H9 (cell line): ENCODE results near the gene DUSP28. TPM values are rescaled to one million over a fixed set of nuclear protein-coding genes. Genes with fewer than 3 reads are reported as not detected.

Experiments
- DNase-seq: peaks from one replicate; pipeline ENCODE4 v3.0.0-alpha.2; 2017
- H2AFZ ChIP-seq: one replicate; pipeline ENCODE4 v1.6.1; 2013; ENCODE audit warnings: mild to moderate bottlenecking, low read length, control low read depth, moderate library complexity
- H2AK5ac ChIP-seq: 2 replicates; pipeline ENCODE4 v1.6.1; 2013; ENCODE audit warnings: low read length, control low read depth, mixed read lengths; ENCODE audit not compliant: insufficient read length
- H2BK120ac ChIP-seq: one replicate; pipeline ENCODE4 v1.6.1; 2013; ENCODE audit warnings: low read depth, mild to moderate bottlenecking, low read length, control low read depth, inconsistent platforms; ENCODE audit not compliant: poor library complexity, severe bottlenecking
- H2BK12ac ChIP-seq: 2 replicates; pipeline ENCODE4 v1.6.1; 2013; ENCODE audit warnings: low read length, control low read depth, mixed read lengths, low read depth; ENCODE audit not compliant: insufficient read length
- H2BK15ac ChIP-seq: 2 replicates; pipeline ENCODE4 v1.6.1; 2013; ENCODE audit warnings: low read depth, low read length, control low read depth
- H2BK20ac ChIP-seq: one replicate; pipeline ENCODE4 v1.6.1; 2013; ENCODE audit warnings: low read depth, mild to moderate bottlenecking, low read length, control low read depth, inconsistent platforms; ENCODE audit not compliant: poor library complexity, severe bottlenecking
- H2BK5ac ChIP-seq: 2 replicates; pipeline ENCODE4 v1.6.1; 2013; ENCODE audit warnings: low read length, control low read depth, mixed read lengths; ENCODE audit not compliant: insufficient read length
- H3K14ac ChIP-seq: 2 replicates; pipeline ENCODE4 v1.6.1; 2013; ENCODE audit warnings: low read length, control low read depth; ENCODE audit not compliant: insufficient read depth
- H3K18ac ChIP-seq: 2 replicates; pipeline ENCODE4 v1.6.1; 2013; ENCODE audit warnings: low read depth, mild to moderate bottlenecking, mixed read lengths, low read length, control low read depth; ENCODE audit not compliant: insufficient read length
- H3K23ac ChIP-seq: 2 replicates; pipeline ENCODE4 v1.6.1; 2013; ENCODE audit warnings: low read length, control low read depth, mixed read lengths, low read depth; ENCODE audit not compliant: insufficient read length
- H3K23me2 ChIP-seq: 2 replicates; pipeline ENCODE4 v1.6.1; 2013; ENCODE audit warnings: low read depth, mild to moderate bottlenecking, mixed read lengths, low read length, control low read depth; ENCODE audit not compliant: insufficient read length, poor library complexity, severe bottlenecking
- H3K27ac ChIP-seq: 2 replicates; pipeline ENCODE4 v1.5.1; 2013; ENCODE audit warnings: low read length, control low read depth, mixed read lengths, low read depth; ENCODE audit not compliant: insufficient read length
- H3K27me3 ChIP-seq: 2 replicates; pipeline ENCODE4 v1.6.1; 2013; ENCODE audit warnings: low read length, control low read depth, inconsistent platforms; ENCODE audit not compliant: insufficient read depth
- H3K4ac ChIP-seq: 2 replicates; pipeline ENCODE4 v1.6.1; 2013; ENCODE audit warnings: low read depth, mild to moderate bottlenecking, control low read depth, inconsistent platforms, low read length, moderate library complexity
- H3K4me1 ChIP-seq: 2 replicates; pipeline ENCODE4 v1.6.1; 2013; ENCODE audit warnings: low read length, control low read depth, inconsistent platforms; ENCODE audit not compliant: insufficient read depth
- H3K4me2 ChIP-seq: 2 replicates; pipeline ENCODE4 v1.6.1; 2013; ENCODE audit warnings: low read length, control low read depth, mixed read lengths; ENCODE audit not compliant: insufficient read length, insufficient read depth
- H3K56ac ChIP-seq: 2 replicates; pipeline ENCODE4 v1.6.1; 2013; ENCODE audit warnings: low read depth, mild to moderate bottlenecking, mixed read lengths, low read length, control low read depth; ENCODE audit not compliant: insufficient read length
- H3K79me1 ChIP-seq: 2 replicates; pipeline ENCODE4 v1.6.1; 2013; ENCODE audit warnings: low read depth, mild to moderate bottlenecking, moderate library complexity, low read length, control low read depth, inconsistent platforms; ENCODE audit not compliant: insufficient read depth, poor library complexity, severe bottlenecking
- H3K79me2 ChIP-seq: 2 replicates; pipeline ENCODE4 v1.6.1; 2013; ENCODE audit warnings: low read length, control low read depth, inconsistent platforms; ENCODE audit not compliant: insufficient read depth
- H3K9ac ChIP-seq: 2 replicates; pipeline ENCODE4 v1.6.1; 2013; ENCODE audit warnings: low read length, control low read depth, mixed read lengths; ENCODE audit not compliant: insufficient read length; ENCODE audit errors: extremely low read depth
- H3K9me3 ChIP-seq: one replicate; pipeline ENCODE4 v1.6.1; 2013; ENCODE audit warnings: low read depth, low read length, inconsistent platforms; ENCODE audit not compliant: control insufficient read depth
- H3T11ph ChIP-seq: one replicate; pipeline ENCODE4 v1.6.1; 2013; ENCODE audit warnings: mild to moderate bottlenecking, low read length, control low read depth, inconsistent platforms
- H4K20me1 ChIP-seq: one replicate; pipeline ENCODE4 v1.6.1; 2013; ENCODE audit not compliant: control insufficient read depth, insufficient read length, insufficient read depth
- H4K5ac ChIP-seq: 2 replicates; pipeline ENCODE4 v1.6.1; 2013; ENCODE audit warnings: low read depth, mild to moderate bottlenecking, mixed read lengths, low read length, control low read depth; ENCODE audit not compliant: insufficient read length
- H4K8ac ChIP-seq: replicated peaks from 2 replicates; pipeline ENCODE4 v1.6.1; 2013; ENCODE audit warnings: low read length, control low read depth, mixed read lengths, low read depth; ENCODE audit not compliant: insufficient read length
- H4K91ac ChIP-seq: 2 replicates; pipeline ENCODE4 v1.6.1; 2013; ENCODE audit warnings: low read depth, mild to moderate bottlenecking, moderate library complexity, mixed read lengths, low read length, control low read depth; ENCODE audit not compliant: insufficient read length
- H3K27ac Mint-ChIP-seq, 3 experiments: 2 replicates in 2 of 3; 3 replicates in 1 of 3; pipeline ENCODE4 v1.8.0; 2020 to 2021; ENCODE audit warnings: mixed read lengths in 3 of 3, mild to moderate bottlenecking in 1 of 3, moderate library complexity in 1 of 3
- H3K27me3 Mint-ChIP-seq: 2 replicates; pipeline ENCODE4 v1.8.0; 2021; ENCODE audit warnings: low read depth, mild to moderate bottlenecking, moderate library complexity, mixed read lengths
- H3K36me3 Mint-ChIP-seq, 3 experiments: 2 replicates in 2 of 3; 3 replicates in 1 of 3; pipeline ENCODE4 v1.8.0; 2020 to 2021; ENCODE audit warnings: low read depth in 3 of 3, mixed read lengths in 3 of 3; ENCODE audit not compliant: insufficient read depth in 1 of 3
- H3K4me1 Mint-ChIP-seq, 2 experiments: 2 replicates each; pipeline ENCODE4 v1.8.0; 2020; ENCODE audit warnings: mixed read lengths in 2 of 2
- H3K4me3 Mint-ChIP-seq, 2 experiments: 2 replicates in 1 of 2; 3 replicates in 1 of 2; pipeline ENCODE4 v1.8.0; 2020 to 2021; ENCODE audit warnings: mild to moderate bottlenecking in 2 of 2, mixed read lengths in 2 of 2, moderate library complexity in 1 of 2
- H3K9me3 Mint-ChIP-seq, 2 experiments: 2 replicates in 1 of 2; 3 replicates in 1 of 2; pipeline ENCODE4 v1.8.0; 2020; ENCODE audit warnings: mild to moderate bottlenecking in 2 of 2, mixed read lengths in 2 of 2, moderate library complexity in 1 of 2
- WGBS: extraction: QIAGEN DNeasy Blood & Tissue Kit; methylation state at CpG from one replicate; pipeline ENCODE4 v1.1.7; 2013; ENCODE audit warnings: missing lambda C conversion rate, low lambda C conversion rate, mixed read lengths; ENCODE audit not compliant: insufficient read length; ENCODE audit errors: extremely low coverage; 5-methylcytosine and 5-hydroxymethylcytosine counted together
- total RNA-seq: library from RNA; stranded (reverse); gene quantifications from 2 replicates; pipeline ENCODE4 v1.2.1, GENCODE V29; 2021
- TF ChIP-seq, protein P1 (sequence below): fragments of 200-600 bp; sonication (generic); conservative IDR thresholded peaks from 3 replicates; pipeline ENCODE4 v1.8.0; 2021; ENCODE audit warnings: antibody characterized with exemption, mild to moderate bottlenecking

The DUSP28 gene
- total RNA-seq, 1 experiment from 2014 or later = 1.6 TPM

DNA sequence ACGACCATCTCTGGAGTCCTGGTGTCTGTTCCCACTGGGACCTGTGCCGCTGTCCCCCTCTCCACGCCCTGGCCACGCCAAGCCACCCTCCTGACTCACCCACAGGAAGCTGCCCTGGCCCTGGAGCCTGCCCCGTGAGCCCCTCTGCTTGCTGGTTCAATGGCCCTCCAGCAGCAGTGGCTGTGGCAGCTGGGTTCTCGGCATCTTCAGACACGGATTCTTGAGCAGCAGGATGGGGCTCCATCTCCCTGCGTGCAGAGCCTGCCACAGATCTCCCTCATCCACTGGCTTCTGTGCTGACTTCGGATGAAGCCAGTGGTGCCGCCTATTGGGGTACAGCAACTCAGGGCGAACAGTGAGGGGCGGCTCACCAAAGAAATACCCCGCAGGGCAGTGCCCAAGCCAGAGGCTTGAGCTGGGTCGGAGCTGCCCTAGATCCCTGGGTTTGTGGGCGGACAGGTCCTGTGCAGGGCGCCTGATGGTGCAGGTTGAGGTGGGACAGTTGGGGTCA, 40.3 kb downstream of the DUSP28 start:
- Histone ChIP-seq H2BK120ac (no peak overlapping the region), H3K4me1 (no peaks in the 10 kb centered on the region), H3K27me3 (no peaks in the 10 kb centered on the region), H3K56ac (no peak overlapping the region), H2BK5ac (no peak overlapping the region), H3K9me3 (no peaks in the 10 kb centered on the region), H3K79me2 (no peaks in the 10 kb centered on the region), H3K23ac (no peak overlapping the region), H3K9ac (no peak overlapping the region), H4K5ac (no peak overlapping the region), H4K20me1 (no peaks in the 10 kb centered on the region), H2BK20ac (no peak overlapping the region), H2BK15ac (no peak overlapping the region), H2AFZ (no peak overlapping the region), H3K4ac (no peak overlapping the region), H3K14ac (no peak overlapping the region), H3K23me2 (no peaks in the 10 kb centered on the region), H3K4me2 (no peak overlapping the region), H2BK12ac (no peak overlapping the region), H3K79me1 (no peaks in the 10 kb centered on the region), H4K91ac (no peak overlapping the region), H3T11ph (no peak overlapping the region), H4K8ac (no peak overlapping the region), H3K18ac (no peak overlapping the region), H2AK5ac (no peak overlapping the region), H3K27ac (no peak overlapping the region)
- Mint-ChIP-seq H3K4me1 (no peaks in the 10 kb centered on the region; a peak in 1 of 4 replicates), H3K27me3 (no peaks in the 10 kb centered on the region; the same call in 1 of the 2 replicates), H3K9me3 (no peaks in the 10 kb centered on the region), H3K36me3 (peaks cover 0 to 13% (median 0%) of the 10 kb centered on the region in 3 experiments; a peak in 2 of 7 replicates), H3K27ac (no peak overlapping the region), H3K4me3 (no peak overlapping the region)
- DNase-seq = no peak
- no CpG with 5 or more reads among the region's 16 CpGs for WGBS
- TF ChIP-seq, protein P1, sequence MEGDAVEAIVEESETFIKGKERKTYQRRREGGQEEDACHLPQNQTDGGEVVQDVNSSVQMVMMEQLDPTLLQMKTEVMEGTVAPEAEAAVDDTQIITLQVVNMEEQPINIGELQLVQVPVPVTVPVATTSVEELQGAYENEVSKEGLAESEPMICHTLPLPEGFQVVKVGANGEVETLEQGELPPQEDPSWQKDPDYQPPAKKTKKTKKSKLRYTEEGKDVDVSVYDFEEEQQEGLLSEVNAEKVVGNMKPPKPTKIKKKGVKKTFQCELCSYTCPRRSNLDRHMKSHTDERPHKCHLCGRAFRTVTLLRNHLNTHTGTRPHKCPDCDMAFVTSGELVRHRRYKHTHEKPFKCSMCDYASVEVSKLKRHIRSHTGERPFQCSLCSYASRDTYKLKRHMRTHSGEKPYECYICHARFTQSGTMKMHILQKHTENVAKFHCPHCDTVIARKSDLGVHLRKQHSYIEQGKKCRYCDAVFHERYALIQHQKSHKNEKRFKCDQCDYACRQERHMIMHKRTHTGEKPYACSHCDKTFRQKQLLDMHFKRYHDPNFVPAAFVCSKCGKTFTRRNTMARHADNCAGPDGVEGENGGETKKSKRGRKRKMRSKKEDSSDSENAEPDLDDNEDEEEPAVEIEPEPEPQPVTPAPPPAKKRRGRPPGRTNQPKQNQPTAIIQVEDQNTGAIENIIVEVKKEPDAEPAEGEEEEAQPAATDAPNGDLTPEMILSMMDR = no peak
